HG03280 (cell line): Measurements from ENCODE around the gene SNX21.
A peak's percentile ranks its signal among the peaks of the same experiment; 100 is the strongest.
"Not testable (repeated sequence)": the region's sequence is repeated elsewhere in the genome, so short reads cannot be mapped to it uniquely, and the experiment has no call there.

ENCODE experiments used
- ATAC-seq: cut with Tn5 transposase; IDR thresholded peaks from one replicate; pipeline ENCODE4 v1.9.1; 2021; ENCODE audit warnings: mild to moderate bottlenecking, moderate library complexity; ENCODE audit not compliant: unreplicated experiment

SNX21 gene

GRCh38 chr20:45848969-45849582 is 15.5 kb downstream of the SNX21 start:
- no peak for ATAC-seq

GRCh38 chr20:45850238-45850637 is 16.6 kb downstream of the SNX21 start:
- ATAC-seq, result no peak

GRCh38 chr20:45850926-45851325 is 17.3 kb downstream of the SNX21 start:
- no peak for ATAC-seq

- no peak for ATAC-seq
Observed at GRCh38 chr20:45851501-45851900, 17.9 kb downstream of the SNX21 start.

- ATAC-seq, result no peak
Observed at GRCh38 chr20:45852326-45852725, 18.7 kb downstream of the SNX21 start.

GRCh38 chr20:45853484-45853883 is 19.9 kb downstream of the SNX21 start:
- ATAC-seq, result no peak

- ATAC-seq, result peak; percentile 95
Observed at GRCh38 chr20:45857114-45857881, 23.7 kb downstream of the SNX21 start, which contains the start of the genes ACOT8 and ZSWIM3. Gene ACOT8 (minus strand): TSS chr20:45857392. CDS start chr20:45857315, 77 bp downstream. Gene ZSWIM3 (plus strand): TSS chr20:45857614. CDS start chr20:45857826, 212 bp downstream.

GRCh38 chr20:45857882-45858216 is 24.2 kb downstream of the SNX21 start:
- peak; percentile 15 for ATAC-seq

- no peak for ATAC-seq
Observed at GRCh38 chr20:45859916-45860315, 26.3 kb downstream of the SNX21 start.

GRCh38 chr20:45860560-45861220 is 27.1 kb downstream of the SNX21 start:
- no peak for ATAC-seq

- no peak for ATAC-seq
Observed at GRCh38 chr20:45861221-45862075, 27.8 kb downstream of the SNX21 start.

- ATAC-seq, result no peak
Observed at GRCh38 chr20:45863543-45864470, 30.2 kb downstream of the SNX21 start.

GRCh38 chr20:45866454-45866853 is 32.9 kb downstream of the SNX21 start:
- no peak for ATAC-seq

- no peak for ATAC-seq
Observed at GRCh38 chr20:45867136-45867818, 33.7 kb downstream of the SNX21 start.

GRCh38 chr20:45867819-45868176 is 34.2 kb downstream of the SNX21 start:
- no peak for ATAC-seq

GRCh38 chr20:45872626-45873025 is 39.0 kb downstream of the SNX21 start:
- no peak for ATAC-seq

- no peak for ATAC-seq
Observed at GRCh38 chr20:45873409-45874103, 40.0 kb downstream of the SNX21 start.

- not testable (repeated sequence) for ATAC-seq
Observed at GRCh38 chr20:45874104-45874481, 40.5 kb downstream of the SNX21 start.

- no peak for ATAC-seq
Observed at GRCh38 chr20:45874576-45874975, 41.0 kb downstream of the SNX21 start.
